ENCODE data around the gene S100A5. TPM values are rescaled to one million over a fixed set of nuclear protein-coding genes. Genes with fewer than 3 reads are reported as not detected.

Gene S100A5
- total RNA-seq, 1 donor from 2014 or later, result not detected

DNA sequence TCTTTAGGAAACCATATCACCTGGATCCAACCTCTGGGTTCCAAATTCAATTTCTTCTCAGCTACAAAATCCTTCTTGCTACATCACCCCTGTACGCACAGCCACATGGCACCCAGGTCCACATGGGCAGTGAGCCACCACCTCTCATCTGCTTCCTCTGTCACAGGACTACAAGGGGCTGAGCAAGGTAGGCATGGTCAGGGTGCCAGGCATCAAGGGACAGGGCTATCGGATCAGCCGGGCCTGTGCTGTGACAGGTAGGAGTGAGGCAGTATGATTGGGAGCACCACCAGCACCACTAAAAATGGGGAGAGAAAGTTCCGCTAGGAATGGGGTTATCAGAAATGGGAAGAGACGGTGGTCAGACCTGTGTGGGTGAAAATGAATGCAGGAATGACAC, 34.3 kb downstream of the S100A5 start:
- TF ChIP-seq, protein P1, sequence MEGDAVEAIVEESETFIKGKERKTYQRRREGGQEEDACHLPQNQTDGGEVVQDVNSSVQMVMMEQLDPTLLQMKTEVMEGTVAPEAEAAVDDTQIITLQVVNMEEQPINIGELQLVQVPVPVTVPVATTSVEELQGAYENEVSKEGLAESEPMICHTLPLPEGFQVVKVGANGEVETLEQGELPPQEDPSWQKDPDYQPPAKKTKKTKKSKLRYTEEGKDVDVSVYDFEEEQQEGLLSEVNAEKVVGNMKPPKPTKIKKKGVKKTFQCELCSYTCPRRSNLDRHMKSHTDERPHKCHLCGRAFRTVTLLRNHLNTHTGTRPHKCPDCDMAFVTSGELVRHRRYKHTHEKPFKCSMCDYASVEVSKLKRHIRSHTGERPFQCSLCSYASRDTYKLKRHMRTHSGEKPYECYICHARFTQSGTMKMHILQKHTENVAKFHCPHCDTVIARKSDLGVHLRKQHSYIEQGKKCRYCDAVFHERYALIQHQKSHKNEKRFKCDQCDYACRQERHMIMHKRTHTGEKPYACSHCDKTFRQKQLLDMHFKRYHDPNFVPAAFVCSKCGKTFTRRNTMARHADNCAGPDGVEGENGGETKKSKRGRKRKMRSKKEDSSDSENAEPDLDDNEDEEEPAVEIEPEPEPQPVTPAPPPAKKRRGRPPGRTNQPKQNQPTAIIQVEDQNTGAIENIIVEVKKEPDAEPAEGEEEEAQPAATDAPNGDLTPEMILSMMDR (conservative IDR thresholded peaks at IDR 0.05), result no peak
- no peak overlapping the region for H3K27ac Mint-ChIP-seq
- H3K9me3 Mint-ChIP-seq, result no peaks in the 10 kb centered on the region
- H3K4me3 Mint-ChIP-seq, result no peak overlapping the region
- no peaks in the 10 kb centered on the region for H3K36me3 Mint-ChIP-seq
- peaks cover 11% of the 10 kb centered on the region for H3K4me1 Mint-ChIP-seq (ENCODE audit: unreplicated experiment)
- H3K27me3 Mint-ChIP-seq, result no peaks in the 10 kb centered on the region
- DNase-seq (ENCODE audit: extremely low spot score, unreplicated experiment), result no peak

DNA sequence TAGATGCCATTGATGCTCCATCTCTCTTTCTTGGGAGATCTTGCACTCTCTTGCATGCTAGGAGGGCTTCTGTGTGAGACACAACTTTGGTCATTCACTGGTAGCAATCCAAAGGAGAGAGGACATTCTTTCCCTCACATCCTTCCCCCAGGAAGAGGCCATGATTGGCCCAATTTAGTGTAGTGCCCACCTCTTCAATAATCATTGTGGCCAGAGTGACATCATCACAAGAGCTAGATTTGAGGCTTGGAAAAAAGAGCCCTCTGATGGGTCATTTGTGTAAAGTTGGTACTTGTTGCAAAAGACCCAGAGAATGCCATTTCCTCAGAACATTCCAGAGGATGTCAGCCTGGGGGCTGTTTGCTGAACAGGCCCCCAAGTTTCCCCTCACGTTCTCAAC, 35.2 kb downstream of the S100A5 start:
- TF ChIP-seq, protein P1 (conservative IDR thresholded peaks at IDR 0.05), result no peak
- Mint-ChIP-seq H3K9me3 (no peaks in the 10 kb centered on the region), H3K27ac (no peak overlapping the region), H3K27me3 (no peaks in the 10 kb centered on the region), H3K36me3 (no peaks in the 10 kb centered on the region), H3K4me3 (no peak overlapping the region), H3K4me1 (ENCODE audit: unreplicated experiment) (peaks cover 6% of the 10 kb centered on the region)
- DNase-seq (ENCODE audit: extremely low spot score, unreplicated experiment), result no peak

DNA sequence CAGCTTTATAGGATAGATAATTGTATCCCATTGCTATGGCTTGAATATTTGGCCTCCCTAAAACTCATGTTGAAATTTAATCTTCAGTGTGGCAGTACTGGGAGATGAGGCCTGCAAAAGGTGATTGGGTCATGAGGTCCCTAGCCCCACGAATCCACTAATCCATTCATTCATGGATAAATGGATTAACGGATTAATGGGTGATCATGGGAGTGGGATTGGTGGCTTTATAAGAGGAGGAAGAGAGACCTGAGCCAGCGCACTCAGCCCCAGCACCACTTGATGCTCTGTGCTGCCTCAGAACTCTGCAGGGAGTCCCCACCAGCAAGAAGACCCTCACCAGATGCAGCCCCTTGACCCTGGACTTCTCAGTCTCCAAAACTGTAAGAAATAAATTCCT, 37.0 kb downstream of the S100A5 start:
- peaks cover 6% of the 10 kb centered on the region for H3K4me1 Mint-ChIP-seq (ENCODE audit: unreplicated experiment)
- no peak for DNase-seq (ENCODE audit: extremely low spot score, unreplicated experiment)
- no peaks in the 10 kb centered on the region for H3K36me3 Mint-ChIP-seq
- H3K9me3 Mint-ChIP-seq, result no peaks in the 10 kb centered on the region
- H3K27me3 Mint-ChIP-seq, result peaks cover 3% of the 10 kb centered on the region
- no peak overlapping the region for H3K27ac Mint-ChIP-seq
- no peak overlapping the region for H3K4me3 Mint-ChIP-seq
- TF ChIP-seq, protein P1 (conservative IDR thresholded peaks at IDR 0.05), result no peak

DNA sequence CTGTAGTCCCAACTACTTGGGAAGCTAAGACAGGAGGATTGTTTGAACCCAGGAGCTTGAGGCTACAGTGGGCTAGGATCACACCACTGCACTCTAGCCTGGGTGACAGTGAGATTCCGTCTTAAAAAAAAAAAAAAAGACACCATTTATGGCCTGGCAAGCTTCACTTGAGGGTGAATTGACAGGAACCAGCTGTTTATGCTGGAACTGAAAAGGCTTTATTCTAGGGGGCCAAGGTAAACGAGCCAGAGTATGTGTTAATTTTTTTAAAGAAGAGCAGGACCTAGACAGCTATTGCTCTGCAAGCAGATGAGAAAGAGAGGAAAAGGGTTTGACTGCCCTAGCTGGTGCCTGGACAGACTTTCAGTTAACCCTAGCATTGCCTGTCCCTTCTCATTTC, 42.0 kb downstream of the S100A5 start:
- Mint-ChIP-seq H3K9me3 (no peaks in the 10 kb centered on the region), H3K27ac (no peak overlapping the region), H3K36me3 (no peaks in the 10 kb centered on the region), H3K4me1 (ENCODE audit: unreplicated experiment) (peaks cover 7% of the 10 kb centered on the region), H3K4me3 (no peak overlapping the region), H3K27me3 (peaks cover 6% of the 10 kb centered on the region)
- TF ChIP-seq, protein P1 (conservative IDR thresholded peaks at IDR 0.05), result no peak
- no peak for DNase-seq (ENCODE audit: extremely low spot score, unreplicated experiment)

DNA sequence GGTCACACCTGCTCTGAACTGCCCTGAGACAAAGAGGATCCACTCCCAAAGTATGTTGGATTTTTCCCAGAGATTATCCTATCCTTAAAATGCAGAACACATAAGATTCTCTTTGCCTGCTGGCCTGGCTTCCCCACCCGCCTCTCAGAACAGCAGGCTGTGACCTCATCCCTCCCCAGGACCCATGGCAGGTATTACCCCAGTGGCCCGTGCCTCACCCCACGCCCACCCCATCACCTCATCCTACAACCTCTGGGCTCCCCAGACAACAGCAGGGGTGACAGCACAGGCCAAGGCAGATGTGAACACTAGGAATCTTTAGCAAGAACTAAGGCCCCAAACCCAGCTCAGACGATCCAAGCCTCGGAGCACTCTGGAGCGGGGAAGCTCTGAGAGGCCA, 45.2 kb downstream of the S100A5 start:
- Mint-ChIP-seq H3K4me3 (no peak overlapping the region), H3K4me1 (ENCODE audit: unreplicated experiment) (peaks cover 18% of the 10 kb centered on the region), H3K27ac (no peak overlapping the region), H3K27me3 (peaks cover 6% of the 10 kb centered on the region), H3K9me3 (no peaks in the 10 kb centered on the region), H3K36me3 (no peaks in the 10 kb centered on the region)
- DNase-seq (ENCODE audit: extremely low spot score, unreplicated experiment), result no peak
- TF ChIP-seq, protein P1 (conservative IDR thresholded peaks at IDR 0.05), result no peak

DNA sequence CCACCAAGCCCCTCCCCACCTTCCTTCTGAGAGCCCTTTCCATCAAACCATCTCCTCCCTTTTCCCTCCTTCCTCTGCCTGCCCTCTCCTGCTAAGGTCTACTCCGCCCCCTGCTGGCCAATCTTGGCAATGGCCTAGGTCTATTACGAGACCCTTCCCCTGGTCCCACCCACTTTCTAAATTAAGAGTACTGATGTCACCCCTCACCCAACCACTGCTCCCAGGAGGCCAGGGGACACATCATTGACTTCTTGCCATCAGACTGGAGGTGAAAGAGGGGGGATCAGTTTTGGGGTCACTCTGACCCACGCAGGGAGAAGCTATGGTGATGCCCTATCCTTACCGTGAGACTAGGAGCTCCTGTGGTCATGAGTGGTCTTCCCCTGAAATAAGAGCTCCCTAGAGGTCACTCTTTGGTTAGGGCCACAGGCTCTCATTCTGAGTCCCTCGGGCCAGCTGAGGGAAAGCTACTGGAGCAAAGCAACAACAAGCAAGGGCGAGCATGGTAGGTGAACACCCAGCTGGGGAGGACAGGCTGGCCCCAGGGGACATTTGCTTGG, 45.7 kb downstream of the S100A5 start:
- no peaks in the 10 kb centered on the region for H3K9me3 Mint-ChIP-seq
- no peaks in the 10 kb centered on the region for H3K36me3 Mint-ChIP-seq
- H3K27me3 Mint-ChIP-seq, result peaks cover 6% of the 10 kb centered on the region
- peak overlapping the region; percentile 86 for H3K27ac Mint-ChIP-seq
- peak overlapping the region; percentile 44 for H3K4me3 Mint-ChIP-seq
- peak; percentile 87 for DNase-seq (ENCODE audit: extremely low spot score, unreplicated experiment)
- H3K4me1 Mint-ChIP-seq (ENCODE audit: unreplicated experiment), result peaks cover 22% of the 10 kb centered on the region
- TF ChIP-seq, protein P1 (conservative IDR thresholded peaks at IDR 0.05), result peak; percentile 94

Measured in type B pancreatic cell (in vitro differentiated cells).